ENCODE results near the gene LAMA5. TPM values are rescaled to one million over a fixed set of nuclear protein-coding genes. Genes with fewer than 3 reads are reported as not detected.

LAMA5 gene
- total and polyA plus RNA-seq, 2 of the 8 experiments (the other 6 are each of a cell fraction or from before 2014, with no cell fraction given) = 34.4 to 225 TPM

GRCh38 chr20:62349556-62350097, 17.5 kb downstream of the LAMA5 start (continued):
- TF ChIP-seq MAX (IDR thresholded peaks at IDR 0.05) = no peak
- no peak for TF ChIP-seq TAF7 (optimal IDR thresholded peaks at IDR 0.05; ENCODE audit: borderline replicate concordance, low read depth, low read length)
- TF ChIP-seq BCL11A (IDR thresholded peaks at IDR 0.05; ENCODE audit: low read depth in 2 of 2, low read length in 2 of 2) = no peak
- TF ChIP-seq PHF8 (conservative IDR thresholded peaks at IDR 0.05; ENCODE audit: low read depth, low read length) = no peak
- TF ChIP-seq NANOG (IDR thresholded peaks at IDR 0.05; ENCODE audit: insufficient read depth, low read depth, low read length, poor library complexity, severe bottlenecking) = no peak
- no peak for TF ChIP-seq CHD1 (IDR thresholded peaks at IDR 0.05; ENCODE audit: low read depth, low read length)

All from H1 (cell line).